Tibial nerve (tissue), 4 donors: ENCODE data around the gene ANXA2.

Experiments
- CTCF ChIP-seq, 5 experiments: fragments of 200-600 bp in 3 of 5; fragments of 450-650 bp in 2 of 5; sonication (generic) in 3 of 5; IDR thresholded peaks; one replicate each; pipeline ENCODE4 v1.5.1; 2016 to 2019; ENCODE audit warnings: antibody characterized with exemption in 5 of 5, mild to moderate bottlenecking in 3 of 5, moderate library complexity in 2 of 5
- EP300 ChIP-seq, 2 donors: sonication (generic); formaldehyde crosslinking; IDR thresholded peaks; one replicate each; pipeline ENCODE4 v1.6.1; 2017; ENCODE audit warnings: antibody characterized with exemption in 2 of 2, mild to moderate bottlenecking in 1 of 2
- POLR2A ChIP-seq, 2 donors: fragments of 450-650 bp; IDR thresholded peaks; one replicate each; pipeline ENCODE4 v1.6.1; 2017; ENCODE audit warnings: antibody characterized with exemption in 2 of 2, mild to moderate bottlenecking in 2 of 2, moderate library complexity in 2 of 2

GRCh38 chr15:60418096-60418495 is 20.3 kb upstream of the ANXA2 start:
- TF ChIP-seq POLR2A (IDR thresholded peaks at IDR 0.05) (no peak), CTCF (IDR thresholded peaks at IDR 0.05) (no peak), EP300 (IDR thresholded peaks at IDR 0.05) (peak in 1 of 2 donors; percentile 32)
